ENCODE measurements around the gene PITPNC1.

GRCh38 chr17:67476787-67477335, 99.8 kb downstream of the PITPNC1 start:
- no peak for TF ChIP-seq POLR2A (IDR thresholded peaks at IDR 0.05)
- TF ChIP-seq CTCF (IDR thresholded peaks at IDR 0.05) = no peak
- TF ChIP-seq POLR2AphosphoS5 (IDR thresholded peaks at IDR 0.05) = no peak
- TF ChIP-seq EP300 (IDR thresholded peaks at IDR 0.05) = no peak
